IPS-18c (cell line): ENCODE results near the gene OR2J1.
"Not testable (repeated sequence)": the region's sequence is repeated elsewhere in the genome, so short reads cannot be mapped to it uniquely, and the experiment has no call there.

Source experiments
- H3K4me3 ChIP-seq: 2 replicates; pipeline ENCODE4 v1.7.0; 2013; ENCODE audit warnings: low read depth, mild to moderate bottlenecking, low read length, moderate library complexity; ENCODE audit not compliant: insufficient read depth
- H3K9me3 ChIP-seq: one replicate; pipeline ENCODE4 v1.6.1; 2013; ENCODE audit warnings: mild to moderate bottlenecking, low read length, moderate library complexity; ENCODE audit not compliant: control insufficient read depth, insufficient read depth

The OR2J1 gene

GRCh38 chr6:29099190-29099589 lies at the start of gene OR2J1:
TSS of gene OR2J1 (plus strand) at chr6:29099490. CDS start at chr6:29100943, 1,453 bp downstream.
- Histone ChIP-seq H3K9me3 (no peaks in the 10 kb centered on the region), H3K4me3 (no peak within 1 kb of the TSS)

- Histone ChIP-seq H3K9me3 (no peaks in the 10 kb centered on the region), H3K4me3 (no peak overlapping the region)
Measured at GRCh38 chr6:29051680-29052079, 47.6 kb upstream of the OR2J1 start.

GRCh38 chr6:29071831-29072723 lies 27.2 kb upstream of the OR2J1 start:
- H3K9me3 ChIP-seq: no peaks in the 10 kb centered on the region
- H3K4me3 ChIP-seq: no peak overlapping the region

- no peak overlapping the region for H3K4me3 ChIP-seq
- no peaks in the 10 kb centered on the region for H3K9me3 ChIP-seq
Measured at GRCh38 chr6:29079203-29079602, 20.1 kb upstream of the OR2J1 start.

GRCh38 chr6:29081312-29081711 lies 18.0 kb upstream of the OR2J1 start:
- no peak overlapping the region for H3K4me3 ChIP-seq

GRCh38 chr6:29082457-29082856 lies 16.8 kb upstream of the OR2J1 start:
- Histone ChIP-seq H3K4me3 (no peak overlapping the region), H3K9me3 (no peaks in the 10 kb centered on the region)

More at GRCh38 chr6:29081312-29081711, 18.0 kb upstream of the OR2J1 start:
- H3K9me3 ChIP-seq: no peaks in the 10 kb centered on the region

- Histone ChIP-seq H3K4me3 (no peak within 1 kb of the TSS), H3K9me3 (no peaks in the 10 kb centered on the region)
Measured at GRCh38 chr6:29087213-29087612, 12.1 kb upstream of the OR2J1 start, which contains the start of gene OR2B3. TSS of gene OR2B3 (minus strand) at chr6:29087313. CDS start at chr6:29087248, 65 bp downstream.

GRCh38 chr6:29092957-29093356 lies 6.3 kb upstream of the OR2J1 start:
- Histone ChIP-seq H3K9me3 (no peaks in the 10 kb centered on the region), H3K4me3 (no peak overlapping the region)

- Histone ChIP-seq H3K9me3 (no peaks in the 10 kb centered on the region), H3K4me3 (no peak overlapping the region)
Measured at GRCh38 chr6:29097803-29098202, 1.5 kb upstream of the OR2J1 start.

- H3K9me3 ChIP-seq: no peaks in the 10 kb centered on the region
- no peak within 1 kb of the TSS for H3K4me3 ChIP-seq
Measured at GRCh38 chr6:29107758-29108157, 8.5 kb downstream of the OR2J1 start, which contains the start of gene OR2J3. TSS of gene OR2J3 (plus strand) at chr6:29108058. CDS start at chr6:29111891, 3,833 bp downstream.

GRCh38 chr6:29112135-29112534 lies 12.8 kb downstream of the OR2J1 start:
- Histone ChIP-seq H3K4me3 (no peak overlapping the region), H3K9me3 (no peaks in the 10 kb centered on the region)

- H3K4me3 ChIP-seq, H3K9me3 ChIP-seq: not testable (repeated sequence)
Measured at GRCh38 chr6:29114964-29115363, 15.7 kb downstream of the OR2J1 start.

- no peaks in the 10 kb centered on the region for H3K9me3 ChIP-seq
- no peak overlapping the region for H3K4me3 ChIP-seq
Measured at GRCh38 chr6:29129326-29130012, 30.2 kb downstream of the OR2J1 start.

GRCh38 chr6:29130644-29131043 lies 31.4 kb downstream of the OR2J1 start:
- no peak overlapping the region for H3K4me3 ChIP-seq
- no peaks in the 10 kb centered on the region for H3K9me3 ChIP-seq

- Histone ChIP-seq H3K9me3 (no peaks in the 10 kb centered on the region), H3K4me3 (no peak overlapping the region)
Measured at GRCh38 chr6:29131691-29132090, 32.4 kb downstream of the OR2J1 start.

- H3K9me3 ChIP-seq: no peaks in the 10 kb centered on the region
- no peak overlapping the region for H3K4me3 ChIP-seq
Measured at GRCh38 chr6:29137724-29138123, 38.4 kb downstream of the OR2J1 start.

GRCh38 chr6:29141606-29142005 lies 42.3 kb downstream of the OR2J1 start:
- Histone ChIP-seq H3K9me3 (no peaks in the 10 kb centered on the region), H3K4me3 (no peak overlapping the region)

- H3K9me3 ChIP-seq: no peaks in the 10 kb centered on the region
- no peak overlapping the region for H3K4me3 ChIP-seq
Measured at GRCh38 chr6:29142309-29142708, 43.0 kb downstream of the OR2J1 start.
